Astrocyte of the spinal cord (primary cell): ENCODE measurements around the gene ZNF786.

ENCODE experiments used
- DNase-seq: peaks from one replicate; pipeline ENCODE4 v3.0.0; 2011; ENCODE audit warnings: low read depth, low spot score
- H3K4me3 ChIP-seq: 2 replicates; pipeline ENCODE4 v1.5.1; 2011; ENCODE audit warnings: low read depth, mild to moderate bottlenecking, low read length, moderate library complexity
- CTCF ChIP-seq: IDR thresholded peaks from 2 replicates; pipeline ENCODE4 v1.5.1; 2012; ENCODE audit warnings: low read depth, mild to moderate bottlenecking, low read length, inconsistent platforms
- in situ Hi-C: cut with HindIII; loops from 2 replicates; pipeline ENCODE4 v1.10.0; 2017; ENCODE audit warnings: low sequenced_read_pairs

ZNF786 gene, protein sequence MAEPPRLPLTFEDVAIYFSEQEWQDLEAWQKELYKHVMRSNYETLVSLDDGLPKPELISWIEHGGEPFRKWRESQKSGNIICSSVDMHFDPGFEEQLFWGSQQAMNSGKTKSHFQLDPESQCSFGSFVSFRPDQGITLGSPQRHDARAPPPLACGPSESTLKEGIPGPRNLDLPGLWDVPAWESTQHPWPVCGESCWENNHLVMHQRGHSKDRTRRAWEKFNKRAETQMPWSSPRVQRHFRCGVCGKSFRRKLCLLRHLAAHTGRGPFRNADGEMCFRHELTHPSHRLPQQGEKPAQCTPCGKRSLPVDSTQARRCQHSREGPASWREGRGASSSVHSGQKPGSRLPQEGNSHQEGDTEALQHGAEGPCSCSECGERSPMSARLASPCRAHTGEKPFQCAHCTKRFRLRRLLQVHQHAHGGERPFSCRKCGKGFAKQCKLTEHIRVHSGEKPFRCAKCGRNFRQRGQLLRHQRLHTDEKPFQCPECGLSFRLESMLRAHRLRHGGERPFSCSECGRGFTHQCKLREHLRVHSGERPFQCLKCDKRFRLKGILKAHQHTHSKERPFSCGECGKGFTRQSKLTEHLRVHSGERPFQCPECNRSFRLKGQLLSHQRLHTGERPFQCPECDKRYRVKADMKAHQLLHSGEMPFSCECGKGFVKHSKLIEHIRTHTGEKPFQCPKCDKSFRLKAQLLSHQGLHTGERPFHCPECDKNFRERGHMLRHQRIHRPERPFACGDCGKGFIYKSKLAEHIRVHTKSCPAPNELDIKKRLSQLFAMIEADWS

GRCh38 chr7:149090397-149091195 is at the start of gene ZNF786:
TSS of gene ZNF786 (minus strand) at chr7:149090718. CDS start at chr7:149090640, 78 bp downstream.
- peak; percentile 90 for DNase-seq
- TF ChIP-seq CTCF: peak; percentile 86
- in situ Hi-C loops: no loop called here
- H3K4me3 ChIP-seq: peak within 1 kb of the TSS; percentile 89

DNA sequence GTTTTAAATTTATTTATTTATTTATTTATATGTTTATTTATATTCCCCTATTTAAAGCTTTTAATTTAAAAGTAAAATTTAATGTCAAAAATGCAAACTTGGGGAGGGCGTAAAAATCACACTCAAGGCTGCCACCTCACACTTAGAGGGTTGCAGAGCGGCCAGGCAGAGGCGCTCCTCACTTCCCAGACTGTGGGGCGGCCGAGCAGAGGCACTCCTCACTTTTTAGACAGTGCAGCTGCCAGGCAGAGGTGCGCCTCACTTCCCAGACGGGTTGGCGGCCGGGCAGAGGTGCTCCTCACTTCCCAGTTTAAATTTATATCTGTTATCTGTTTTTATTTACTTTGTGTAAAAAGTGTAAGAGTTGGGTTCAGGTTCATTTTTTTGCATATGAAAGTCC is 45.6 kb upstream of the ZNF786 start:
- no peak for TF ChIP-seq CTCF
- no peak for DNase-seq
- in situ Hi-C loops: no loop called here
- H3K4me3 ChIP-seq: no peak overlapping the region

DNA sequence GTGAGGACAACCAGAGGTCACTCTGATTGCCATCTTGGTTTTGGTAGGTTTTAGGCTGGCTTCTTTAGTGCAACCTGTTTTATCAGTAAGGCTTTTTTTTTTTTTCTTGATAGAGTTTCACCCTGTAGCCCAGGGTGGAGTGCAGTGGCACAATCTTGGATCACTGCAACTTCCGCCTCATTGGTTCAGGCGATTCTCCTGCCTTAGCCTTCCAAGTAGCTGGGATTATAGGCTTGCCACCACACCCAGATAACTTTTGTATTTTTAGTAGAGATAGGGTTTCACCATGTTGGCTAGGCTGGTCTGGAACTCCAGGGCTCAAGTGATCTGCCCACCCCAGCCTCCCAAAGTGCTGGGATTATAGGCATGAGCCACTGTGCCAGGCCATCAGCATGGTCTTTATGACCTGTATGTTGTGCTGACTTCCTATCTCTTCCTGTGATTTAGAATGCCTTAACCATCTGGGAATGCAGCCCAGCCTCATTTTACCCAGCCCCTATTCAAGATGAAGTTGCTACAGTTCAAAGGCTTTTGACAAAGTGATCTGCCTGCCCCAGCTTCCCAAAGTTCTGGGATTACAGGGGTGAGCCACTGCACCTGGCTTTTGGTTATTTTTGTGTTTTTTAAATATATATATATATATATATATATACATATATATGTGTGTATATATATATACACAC is 42.7 kb upstream of the ZNF786 start:
- no peak overlapping the region for H3K4me3 ChIP-seq
- DNase-seq: no peak
- no peak for TF ChIP-seq CTCF
- in situ Hi-C loops: no loop called here

GRCh38 chr7:149130572-149131198 is 40.2 kb upstream of the ZNF786 start:
- in situ Hi-C loops: no loop called here
- no peak for TF ChIP-seq CTCF
- H3K4me3 ChIP-seq: no peak overlapping the region
- DNase-seq: no peak

DNA sequence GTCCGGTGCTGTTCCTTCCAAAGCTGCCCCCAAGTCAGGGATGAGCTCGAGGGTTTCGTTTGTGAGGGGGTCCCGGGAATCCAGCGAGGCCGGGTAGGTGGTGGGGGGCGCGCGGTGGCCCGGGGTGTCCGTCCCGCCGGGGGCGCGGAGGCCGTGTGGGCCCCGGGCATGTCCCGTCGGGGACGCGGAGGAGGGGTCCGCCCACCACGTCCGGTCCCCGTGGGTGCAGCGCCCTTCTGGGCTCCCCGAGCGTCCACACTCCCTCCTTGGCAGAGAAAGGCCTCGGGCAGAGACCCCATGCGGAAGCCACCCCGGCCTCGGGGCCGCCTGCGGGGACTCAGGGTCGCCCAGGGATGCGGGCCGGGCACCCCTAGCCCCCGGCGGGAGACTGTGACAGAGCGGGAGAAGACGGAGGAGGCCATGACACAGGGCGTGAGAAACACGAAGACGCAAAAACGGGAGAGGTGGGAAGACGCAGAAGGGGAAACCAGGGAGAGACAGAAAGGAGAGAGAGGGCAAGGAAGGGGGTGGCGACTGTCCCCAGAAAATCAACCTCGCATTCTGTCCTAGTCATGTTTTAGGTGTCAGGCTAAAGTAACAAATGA is 36.2 kb upstream of the ZNF786 start:
- in situ Hi-C loops: no loop called here
- peak; percentile 42 for DNase-seq
- no peak for TF ChIP-seq CTCF
- H3K4me3 ChIP-seq: peak overlapping the region; percentile 75
